NCI-H1436 (cell line): ENCODE data around the gene SH3BP1.
"Not testable (repeated sequence)": the region's sequence is repeated elsewhere in the genome, so short reads cannot be mapped to it uniquely, and the experiment has no call there.

Source experiments
- DNase-seq: peaks from one replicate; lab custom pipeline; 2025; lab: John Stamatoyannopoulos, UW

The SH3BP1 gene

GRCh38 chr22:37639070-37639760, at the start of gene SH3BP1:
Gene SH3BP1, plus strand, starts transcription at chr22:37639669. Its CDS starts 119 bp downstream, at chr22:37639788.
- DNase-seq, result peak; percentile 20

GRCh38 chr22:37591081-37591480, 48.4 kb upstream of the SH3BP1 start:
- not testable (repeated sequence) for DNase-seq

- no peak for DNase-seq
These were observed 47.6 kb upstream of the SH3BP1 start for GRCh38 chr22:37591823-37592404.

- DNase-seq, result no peak
These were observed 45.2 kb upstream of the SH3BP1 start for GRCh38 chr22:37594237-37594636.

- no peak for DNase-seq
These were observed 40.3 kb upstream of the SH3BP1 start for GRCh38 chr22:37599153-37599552.

GRCh38 chr22:37601203-37601539, 38.3 kb upstream of the SH3BP1 start:
- no peak for DNase-seq

GRCh38 chr22:37601540-37602442, 37.7 kb upstream of the SH3BP1 start:
- peak; percentile 75 for DNase-seq

- DNase-seq, result not testable (repeated sequence)
These were observed 36.8 kb upstream of the SH3BP1 start for GRCh38 chr22:37602546-37603277.

GRCh38 chr22:37604074-37604473, 35.4 kb upstream of the SH3BP1 start:
- no peak for DNase-seq

- no peak for DNase-seq
These were observed 34.6 kb upstream of the SH3BP1 start for GRCh38 chr22:37604875-37605274.

GRCh38 chr22:37607010-37607934, 32.2 kb upstream of the SH3BP1 start:
- DNase-seq, result peak; percentile 91

- DNase-seq, result peak; percentile 47
These were observed 31.5 kb upstream of the SH3BP1 start for GRCh38 chr22:37607935-37608476.

- DNase-seq, result peak; percentile 96
These were observed 30.8 kb upstream of the SH3BP1 start, which contains the start of gene GGA1 for GRCh38 chr22:37608477-37609239. Gene GGA1, plus strand, starts transcription at chr22:37608834. Its CDS starts 27 bp downstream, at chr22:37608861.

- DNase-seq, result no peak
These were observed 30.0 kb upstream of the SH3BP1 start for GRCh38 chr22:37609240-37610152.

GRCh38 chr22:37610153-37610475, 29.4 kb upstream of the SH3BP1 start:
- DNase-seq, result not testable (repeated sequence)

- no peak for DNase-seq
These were observed 28.9 kb upstream of the SH3BP1 start for GRCh38 chr22:37610480-37611129.

- DNase-seq, result no peak
These were observed 28.3 kb upstream of the SH3BP1 start for GRCh38 chr22:37611207-37611606.
